PC-9 (cell line): Measurements from ENCODE around the gene ATG4B. TPM values are rescaled to one million over a fixed set of nuclear protein-coding genes. Genes with fewer than 3 reads are reported as not detected.

Experiments
- BruUV-seq: library from RNA; stranded (reverse); fragments of 400-500 nt; replicated peaks from 2 replicates; lab custom pipeline; 2021; lab: Mats Ljungman, UMichigan
- CTCF ChIA-PET: fragments of 300-600 bp; sonication (Branson Sonifier 250); formaldehyde crosslinking; loops from one replicate; lab custom pipeline; 2022; ENCODE audit warnings: antibody characterized with exemption; lab: Charles Lee
- POLR2A ChIA-PET: fragments of 300-600 bp; sonication (Branson Sonifier 250); formaldehyde crosslinking; loops from one replicate; lab custom pipeline; 2022; ENCODE audit warnings: antibody characterized with exemption; ENCODE audit not compliant: unreplicated experiment; lab: Charles Lee
- DNase-seq, 2 experiments: peaks; one replicate each; pipeline versions ENCODE4 v3.0.0 to v3.0.0-alpha.2; 2015 to 2022; ENCODE audit warnings: mixed read lengths in 1 of 2
- H2AFZ ChIP-seq: fragments of 200-600 bp; sonication (generic); 2 replicates; pipeline ENCODE4 v1.8.1; 2017; ENCODE audit warnings: antibody characterized with exemption
- H3F3A ChIP-seq: fragments of 200-600 bp; sonication (generic); 2 replicates; pipeline ENCODE4 v1.8.1; 2017; ENCODE audit warnings: antibody characterized with exemption, mild to moderate bottlenecking, low read depth; ENCODE audit not compliant: insufficient read depth
- H3K27ac ChIP-seq: fragments of 200-600 bp; sonication (generic); 2 replicates; pipeline ENCODE4 v1.6.1; 2016; ENCODE audit warnings: mixed run types
- H3K27me3 ChIP-seq: fragments of 200-600 bp; sonication (generic); 2 replicates; pipeline ENCODE4 v1.6.1; 2016; ENCODE audit warnings: low read depth, mixed run types; ENCODE audit not compliant: insufficient read depth
- H3K36me3 ChIP-seq: fragments of 200-600 bp; sonication (generic); 2 replicates; pipeline ENCODE4 v1.6.1; 2016; ENCODE audit warnings: low read depth, mixed run types
- H3K4me1 ChIP-seq: fragments of 200-600 bp; sonication (generic); replicated peaks from 2 replicates; pipeline ENCODE4 v1.6.1; 2016; ENCODE audit warnings: mixed run types; ENCODE audit not compliant: insufficient read depth
- H3K4me2 ChIP-seq: fragments of 200-600 bp; sonication (generic); 2 replicates; pipeline ENCODE4 v1.6.1; 2017; ENCODE audit warnings: mixed run types
- H3K4me3 ChIP-seq: fragments of 200-600 bp; sonication (generic); 2 replicates; pipeline ENCODE4 v1.6.1; 2016; ENCODE audit warnings: mixed run types
- H3K79me2 ChIP-seq: fragments of 200-600 bp; sonication (generic); 2 replicates; pipeline ENCODE4 v1.6.1; 2017; ENCODE audit warnings: low read depth, mixed run types
- H3K9me2 ChIP-seq: fragments of 200-600 bp; sonication (generic); 2 replicates; pipeline ENCODE4 v1.8.1; 2017; ENCODE audit warnings: mild to moderate bottlenecking; ENCODE audit not compliant: insufficient read depth
- H3K9me3 ChIP-seq: fragments of 200-600 bp; sonication (generic); 2 replicates; pipeline ENCODE4 v1.8.1; 2016; ENCODE audit warnings: low read depth; ENCODE audit not compliant: insufficient read depth
- H4K20me1 ChIP-seq: fragments of 200-600 bp; sonication (generic); 2 replicates; pipeline ENCODE4 v1.8.1; 2017; ENCODE audit not compliant: insufficient read depth
- CTCF ChIP-seq: fragments of 200-600 bp; sonication (generic); conservative IDR thresholded peaks from 2 replicates; pipeline ENCODE4 v1.6.1; 2017; ENCODE audit warnings: mixed run types, antibody characterized with exemption, mild to moderate bottlenecking, moderate library complexity
- EZH2 ChIP-seq: fragments of 200-600 bp; sonication (generic); IDR thresholded peaks from 2 replicates; pipeline ENCODE4 v1.8.0; 2017; ENCODE audit warnings: antibody characterized with exemption, low read depth
- intact Hi-C: fragments of 100-400 bp; cut with micrococcal nuclease; formaldehyde crosslinking; loops from one replicate; pipeline ENCODE4 v1.10.0; 2022; ENCODE audit not compliant: unreplicated experiment
- total RNA-seq: library from RNA; stranded (reverse); gene quantifications from 2 replicates; pipeline ENCODE4 v1.2.3, GENCODE V29; 2021

The ATG4B gene
- total RNA-seq, 1 experiment from 2014 or later = 162 TPM

DNA sequence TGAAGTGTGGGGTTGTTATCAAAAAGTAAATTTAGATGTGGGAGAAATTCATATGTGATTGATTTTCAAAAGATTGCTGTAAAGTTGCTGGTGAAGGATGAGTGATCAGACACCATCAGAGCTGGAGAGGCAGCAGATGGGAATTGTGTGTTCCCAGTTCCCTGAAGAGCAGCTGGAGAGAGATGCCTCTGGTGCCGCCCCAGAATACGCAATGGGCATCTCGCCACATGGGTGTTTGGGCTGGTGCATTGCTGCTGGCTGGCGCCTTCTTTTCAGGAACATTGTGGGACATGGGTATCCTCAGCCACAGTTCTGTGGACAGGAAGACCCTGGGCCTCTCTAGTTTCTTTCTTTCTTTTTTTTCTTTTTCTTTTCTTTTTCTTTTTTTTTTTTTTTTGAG, 11.9 kb downstream of the ATG4B start:
- ChIA-PET POLR2A (no interaction called here), CTCF (no interaction called here)
- BruUV-seq = no TSS peak

GRCh38 chr2:241649927-241650326, 12.4 kb downstream of the ATG4B start:
- H3K9me2 ChIP-seq = no peaks in the 10 kb centered on the region
- H3K4me2 ChIP-seq = no peak overlapping the region
- no peaks in the 10 kb centered on the region for H3K4me1 ChIP-seq
- H3K27ac ChIP-seq = no peak overlapping the region
- peaks cover 50% of the 10 kb centered on the region for H3K79me2 ChIP-seq
- H3K4me3 ChIP-seq = no peak overlapping the region
- CTCF ChIA-PET = no interaction called here
- DNase-seq = no peak
- TF ChIP-seq EZH2 (no peak), CTCF (no peak)
- H4K20me1 ChIP-seq = peaks cover 66% of the 10 kb centered on the region
- no peaks in the 10 kb centered on the region for H3K9me3 ChIP-seq
- POLR2A ChIA-PET = interaction anchor here (0.6 kb wide), 1 partner anchor 429 kb away, joined by 10 read pairs; no protein-coding TSS in a partner anchor
- BruUV-seq = no TSS peak
- H3K36me3 ChIP-seq = peaks cover 12% of the 10 kb centered on the region; the same call in 1 of the 2 replicates
- H3F3A ChIP-seq = peaks cover 4% of the 10 kb centered on the region; the same call in 1 of the 2 replicates
- H3K27me3 ChIP-seq = no peaks in the 10 kb centered on the region
- intact Hi-C loops = no loop called here
- H2AFZ ChIP-seq = no peak overlapping the region

More for the DNA sequence above, 11.9 kb downstream of the ATG4B start:
- Histone ChIP-seq H3K4me1 (no peaks in the 10 kb centered on the region), H3F3A (peaks cover 4% of the 10 kb centered on the region; the same call in 1 of the 2 replicates), H3K79me2 (peaks cover 55% of the 10 kb centered on the region), H3K4me3 (no peak overlapping the region), H3K9me3 (no peaks in the 10 kb centered on the region), H4K20me1 (peaks cover 67% of the 10 kb centered on the region), H3K27ac (no peak overlapping the region), H3K4me2 (no peak overlapping the region), H2AFZ (no peak overlapping the region), H3K9me2 (no peaks in the 10 kb centered on the region), H3K27me3 (no peaks in the 10 kb centered on the region), H3K36me3 (peaks cover 12% of the 10 kb centered on the region; the same call in 1 of the 2 replicates)
- DNase-seq = no peak
- TF ChIP-seq CTCF (no peak), EZH2 (no peak)
- intact Hi-C loops = no loop called here

GRCh38 chr2:241652142-241652541, 14.6 kb downstream of the ATG4B start:
- no peak overlapping the region for H3K27ac ChIP-seq
- H3K79me2 ChIP-seq = peaks cover 28% of the 10 kb centered on the region
- peaks cover 4% of the 10 kb centered on the region; the same call in 1 of the 2 replicates for H3F3A ChIP-seq
- no peaks in the 10 kb centered on the region for H3K9me2 ChIP-seq
- intact Hi-C loops = no loop called here
- no peaks in the 10 kb centered on the region for H3K9me3 ChIP-seq
- POLR2A ChIA-PET = no interaction called here
- no peak for TF ChIP-seq CTCF
- TF ChIP-seq EZH2 = no peak
- peaks cover 44% of the 10 kb centered on the region for H4K20me1 ChIP-seq
- CTCF ChIA-PET = no interaction called here
- H3K4me2 ChIP-seq = no peak overlapping the region
- H3K27me3 ChIP-seq = no peaks in the 10 kb centered on the region
- peaks cover 12% of the 10 kb centered on the region; the same call in 1 of the 2 replicates for H3K36me3 ChIP-seq
- no peaks in the 10 kb centered on the region for H3K4me1 ChIP-seq
- H3K4me3 ChIP-seq = no peak overlapping the region
- DNase-seq = no peak
- no TSS peak for BruUV-seq
- H2AFZ ChIP-seq = no peak overlapping the region
